Esophagus squamous epithelium (tissue), 5 donors: Measurements from ENCODE around the gene MED8. TPM values are rescaled to one million over a fixed set of nuclear protein-coding genes. Genes with fewer than 3 reads are reported as not detected.

Source experiments
- DNase-seq: peaks from one replicate; lab custom pipeline; 2025; lab: John Stamatoyannopoulos, UW
- H3K27ac ChIP-seq, 4 donors: fragments of 200-600 bp; sonication (generic); one replicate each; pipeline ENCODE4 v1.5.1; 2016 to 2019; ENCODE audit warnings: mild to moderate bottlenecking in 1 of 4
- H3K27me3 ChIP-seq, 4 donors: fragments of 200-600 bp; sonication (generic); 1 replicate in 3 of 4; 2 replicates in 1 of 4; pipeline versions ENCODE4 v1.5.1 to v1.6.0; 2017 to 2021; ENCODE audit warnings: antibody characterized with exemption in 1 of 4
- H3K36me3 ChIP-seq, 3 donors: fragments of 200-600 bp; sonication (generic); one replicate each; pipeline ENCODE4 v1.5.1; 2016 to 2019
- H3K4me1 ChIP-seq, 3 donors: fragments of 200-600 bp; sonication (generic); one replicate each; pipeline ENCODE4 v1.5.1; 2017 to 2019
- H3K4me3 ChIP-seq, 4 donors: fragments of 200-600 bp; sonication (generic); 1 replicate in 3 of 4; 2 replicates in 1 of 4; pipeline ENCODE4 v1.5.1; 2016 to 2019; ENCODE audit warnings: mild to moderate bottlenecking in 2 of 4, moderate library complexity in 1 of 4
- H3K9me3 ChIP-seq, 3 donors: fragments of 200-600 bp; sonication (generic); one replicate each; pipeline ENCODE4 v1.5.1; 2016 to 2019
- POLR2A ChIP-seq, 4 donors: fragments of 450-650 bp; IDR thresholded peaks; one replicate each; pipeline ENCODE4 v1.6.1; 2017; ENCODE audit warnings: antibody characterized with exemption in 4 of 4, mild to moderate bottlenecking in 4 of 4, moderate library complexity in 3 of 4
- WGBS, 2 donors: methylation state at CpG; one replicate each; pipeline ENCODE4 v1.1.5; 2018; 5-methylcytosine and 5-hydroxymethylcytosine counted together
- intact Hi-C: fragments of 100-400 bp; cut with DNase I; formaldehyde crosslinking; loops from one replicate; pipeline ENCODE4 v1.15.0; 2022
- total RNA-seq, 4 donors: library from RNA; depleted of rRNA; stranded (reverse); fragments of >200 nt; gene quantifications; one replicate each; pipeline ENCODE4 v1.1.0, GENCODE V29; 2016
- TF ChIP-seq, protein P1 (sequence below), 6 experiments: fragments of 450-650 bp in 4 of 6; fragments of 200-600 bp in 2 of 6; sonication (generic) in 2 of 6; IDR thresholded peaks; one replicate each; pipeline ENCODE4 v1.5.1; 2016 to 2019; ENCODE audit warnings: antibody characterized with exemption in 6 of 6, mild to moderate bottlenecking in 4 of 6, moderate library complexity in 4 of 6
- donor health status: DM: yes; HTN: yes; CAD: no.

MED8 gene
- total RNA-seq, 4 donors from 2014 or later = 34.5 to 60.1 (median 38.6) TPM

DNA sequence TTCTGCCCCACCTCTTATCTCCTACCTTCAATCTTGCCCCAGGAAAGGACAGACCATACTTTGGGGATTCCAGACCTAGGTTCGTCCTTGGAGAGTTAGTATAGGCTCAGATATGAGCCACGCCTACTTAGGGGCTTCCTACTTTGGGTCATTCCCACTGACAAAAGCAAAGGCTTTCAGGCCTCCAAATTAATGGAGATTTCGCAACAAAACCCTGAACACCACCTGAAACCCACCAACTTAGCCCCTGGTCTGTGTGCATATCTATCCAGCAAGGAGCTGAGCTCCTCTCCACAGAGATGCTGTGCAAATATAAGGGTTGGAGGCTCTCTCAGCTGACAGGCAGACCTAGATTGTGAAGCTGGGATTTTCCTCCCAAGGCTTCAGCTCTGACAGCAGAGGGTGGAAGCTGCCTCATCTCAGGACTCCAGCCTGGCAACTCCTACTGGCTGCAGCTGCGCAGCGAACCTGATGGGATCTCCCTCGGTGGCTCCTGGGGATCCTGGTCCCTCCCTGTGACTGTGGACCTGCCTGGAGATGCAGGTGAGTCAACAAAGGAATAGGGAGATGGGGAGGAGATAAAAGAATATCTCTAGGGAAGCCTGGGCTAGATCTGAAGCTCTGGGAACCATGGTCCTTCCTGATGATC lies 49.9 kb downstream of the MED8 start:
- intact Hi-C loops = no loop called here
- DNase-seq = no peak
- Histone ChIP-seq H3K27ac (no peak overlapping the region), H3K36me3 (no peaks in the 10 kb centered on the region), H3K27me3 (no peaks in the 10 kb centered on the region), H3K9me3 (no peaks in the 10 kb centered on the region), H3K4me1 (peaks cover 0 to 19% (median 0%) of the 10 kb centered on the region in 3 donors), H3K4me3 (no peak overlapping the region)
- no peak for TF ChIP-seq POLR2A (IDR thresholded peaks at IDR 0.05)
- TF ChIP-seq, protein P1, sequence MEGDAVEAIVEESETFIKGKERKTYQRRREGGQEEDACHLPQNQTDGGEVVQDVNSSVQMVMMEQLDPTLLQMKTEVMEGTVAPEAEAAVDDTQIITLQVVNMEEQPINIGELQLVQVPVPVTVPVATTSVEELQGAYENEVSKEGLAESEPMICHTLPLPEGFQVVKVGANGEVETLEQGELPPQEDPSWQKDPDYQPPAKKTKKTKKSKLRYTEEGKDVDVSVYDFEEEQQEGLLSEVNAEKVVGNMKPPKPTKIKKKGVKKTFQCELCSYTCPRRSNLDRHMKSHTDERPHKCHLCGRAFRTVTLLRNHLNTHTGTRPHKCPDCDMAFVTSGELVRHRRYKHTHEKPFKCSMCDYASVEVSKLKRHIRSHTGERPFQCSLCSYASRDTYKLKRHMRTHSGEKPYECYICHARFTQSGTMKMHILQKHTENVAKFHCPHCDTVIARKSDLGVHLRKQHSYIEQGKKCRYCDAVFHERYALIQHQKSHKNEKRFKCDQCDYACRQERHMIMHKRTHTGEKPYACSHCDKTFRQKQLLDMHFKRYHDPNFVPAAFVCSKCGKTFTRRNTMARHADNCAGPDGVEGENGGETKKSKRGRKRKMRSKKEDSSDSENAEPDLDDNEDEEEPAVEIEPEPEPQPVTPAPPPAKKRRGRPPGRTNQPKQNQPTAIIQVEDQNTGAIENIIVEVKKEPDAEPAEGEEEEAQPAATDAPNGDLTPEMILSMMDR (IDR thresholded peaks at IDR 0.05) = no peak
- WGBS, 2 donors = 75 to 93% methylated on average over 4 of the region's 6 CpGs

DNA sequence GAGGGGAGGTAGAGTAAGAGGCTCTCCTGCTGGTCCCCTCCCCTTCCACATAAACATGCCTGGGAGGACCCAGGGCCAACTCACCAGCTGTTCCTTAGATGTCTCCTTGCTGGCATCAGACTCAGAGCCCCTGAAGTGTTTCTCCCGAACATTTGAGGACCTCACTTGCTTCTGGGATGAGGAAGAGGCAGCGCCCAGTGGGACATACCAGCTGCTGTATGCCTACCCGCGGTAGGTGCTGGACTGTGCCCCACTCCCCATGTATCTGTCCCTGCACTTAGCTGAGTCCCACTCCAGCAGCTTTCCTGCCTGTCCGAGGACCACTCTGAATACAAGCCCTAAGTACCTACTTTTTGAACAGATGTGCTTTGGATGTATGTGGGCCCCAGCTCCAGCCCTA lies 51.6 kb downstream of the MED8 start:
- Histone ChIP-seq H3K27me3 (no peaks in the 10 kb centered on the region), H3K27ac (no peak overlapping the region), H3K4me3 (no peak overlapping the region), H3K4me1 (peaks cover 0 to 3% (median 0%) of the 10 kb centered on the region in 3 donors), H3K9me3 (no peaks in the 10 kb centered on the region), H3K36me3 (no peaks in the 10 kb centered on the region)
- 70 to 73% methylated on average over 2 to 4 of the region's 5 CpGs for WGBS, 2 donors
- TF ChIP-seq POLR2A (IDR thresholded peaks at IDR 0.05) = no peak
- TF ChIP-seq, protein P1 (IDR thresholded peaks at IDR 0.05) = no peak
- intact Hi-C loops = no loop called here
- DNase-seq = no peak

DNA sequence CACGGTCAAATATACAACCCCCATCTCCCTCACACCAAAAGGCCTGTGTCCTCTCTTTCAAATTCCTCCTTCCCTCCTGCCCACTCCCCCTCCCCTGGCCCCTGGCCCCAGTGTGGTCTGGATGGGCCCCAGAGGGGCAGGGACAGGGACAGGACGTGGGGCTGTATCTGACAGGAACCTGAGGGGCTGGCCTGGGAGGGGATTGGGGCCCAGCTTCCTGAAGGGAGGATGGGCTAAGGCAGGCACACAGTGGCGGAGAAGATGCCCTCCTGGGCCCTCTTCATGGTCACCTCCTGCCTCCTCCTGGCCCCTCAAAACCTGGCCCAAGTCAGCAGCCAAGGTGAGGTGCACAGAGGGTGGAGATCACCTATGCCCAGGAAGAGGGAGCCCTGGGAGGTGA lies 52.0 kb downstream of the MED8 start, which contains the start of gene MPL:
TSS of gene MPL (plus strand) at position 231 of the 400 bp plus-strand sequence. CDS start at position 262, 31 bp downstream.
- 58 to 70% methylated on average over 1 of the region's 3 CpGs for WGBS, 2 donors
- Histone ChIP-seq H3K9me3 (no peaks in the 10 kb centered on the region), H3K36me3 (no peaks in the 10 kb centered on the region), H3K27me3 (no peaks in the 10 kb centered on the region), H3K4me3 (no peak within 1 kb of the TSS), H3K27ac (no peak within 1 kb of the TSS), H3K4me1 (no peaks in the 10 kb centered on the region)
- intact Hi-C loops = no loop called here
- TF ChIP-seq POLR2A (IDR thresholded peaks at IDR 0.05) = no peak
- TF ChIP-seq, protein P1 (IDR thresholded peaks at IDR 0.05) = no peak
- no peak for DNase-seq

DNA sequence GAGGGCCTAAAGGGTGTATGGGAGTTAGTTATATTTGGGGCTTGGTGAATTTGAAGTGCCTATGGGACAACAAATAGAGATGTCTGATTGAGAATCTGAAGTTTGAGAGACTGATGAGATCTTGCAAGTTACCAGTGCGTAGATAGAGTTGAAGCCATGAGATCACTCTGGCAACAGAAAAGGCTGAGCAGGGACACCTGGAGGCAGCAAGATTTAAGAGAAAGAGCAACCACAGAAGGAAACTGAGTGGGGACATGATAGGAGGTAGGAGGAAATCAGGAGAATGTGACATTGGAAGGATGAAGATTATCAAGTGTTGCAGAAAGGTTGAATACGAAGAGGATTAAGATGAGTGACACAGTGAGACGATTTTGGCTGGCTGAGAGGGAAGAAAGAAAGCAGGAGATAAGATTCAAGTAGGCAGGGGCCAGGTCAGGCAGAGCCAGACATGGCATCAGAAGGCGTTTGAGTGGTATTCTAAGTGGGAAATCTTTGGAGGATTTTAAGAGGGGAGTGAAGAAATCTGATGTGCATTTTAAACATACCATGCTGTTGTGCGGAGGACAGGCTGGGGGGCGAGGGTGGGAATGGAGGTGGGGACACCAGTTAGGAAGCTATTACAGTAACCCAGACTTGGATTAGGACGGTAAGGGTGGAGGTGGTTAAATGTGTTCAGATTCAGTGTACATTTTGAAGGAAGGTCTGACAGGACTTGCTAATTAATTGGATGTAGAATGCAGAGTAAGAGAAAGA lies 55.0 kb downstream of the MED8 start:
- Histone ChIP-seq H3K27ac (no peak overlapping the region), H3K9me3 (no peaks in the 10 kb centered on the region), H3K4me3 (no peak overlapping the region), H3K4me1 (peaks cover 9 to 11% (median 10%) of the 10 kb centered on the region in 3 donors), H3K27me3 (no peaks in the 10 kb centered on the region), H3K36me3 (no peaks in the 10 kb centered on the region)
- no peak for DNase-seq
- TF ChIP-seq, protein P1 (IDR thresholded peaks at IDR 0.05) = no peak
- no peak for TF ChIP-seq POLR2A (IDR thresholded peaks at IDR 0.05)
- 59 to 73% methylated on average over 7 of the region's 7 CpGs for WGBS, 2 donors
- intact Hi-C loops = no loop called here

Other genes with a start within 250 kb of the MED8 start
- 10 to 100 TPM; 44.4 to 99.3 (median 60.7) TPM for gene EBNA1BP2, start 217.5 kb downstream of the MED8 start, total RNA-seq
- gene CFAP57, start 217.5 kb downstream of the MED8 start, total RNA-seq = not detected
- gene TMEM125, start 119.8 kb downstream of the MED8 start, total RNA-seq = 10 to 100 TPM in 2 of 4 donors, 1 to 10 TPM in 2; 4.2 to 15.5 (median 10.2) TPM
- 10 to 100 TPM in 2 of 4 donors, 1 to 10 TPM in 2; 7.9 to 16.2 (median 11.4) TPM for gene C1orf210, start 104.2 kb downstream of the MED8 start, total RNA-seq
- 10 to 100 TPM in 1 of 4 donors, 1 to 10 TPM in 3; 3.1 to 16.6 (median 5.9) TPM for gene TIE1, start 88.8 kb downstream of the MED8 start, total RNA-seq
- not detected for gene MPL, start 52.0 kb downstream of the MED8 start, total RNA-seq
- gene CDC20, start 30.8 kb downstream of the MED8 start, total RNA-seq = 10 to 100 TPM; 16.5 to 96.0 (median 33.6) TPM
- gene ELOVL1, start 21.8 kb downstream of the MED8 start, total RNA-seq = 100 to 1,000 TPM in 3 of 4 donors, 10 to 100 TPM in 1; 99.8 to 187 (median 115) TPM
- 10 to 100 TPM; 12.4 to 40.0 (median 27.7) TPM for gene SZT2, start 99 bp upstream of the MED8 start, total RNA-seq
- 10 to 100 TPM in 3 of 4 donors, 1 to 10 TPM in 1; 7.0 to 30.9 (median 14.7) TPM for gene HYI, start 64.1 kb upstream of the MED8 start, total RNA-seq
- 100 to 1,000 TPM; 104 to 243 (median 112) TPM for gene PTPRF, start 141.1 kb upstream of the MED8 start, total RNA-seq